Measurements from ENCODE around the gene TRIM65. TPM values are rescaled to one million over a fixed set of nuclear protein-coding genes. Genes with fewer than 3 reads are reported as not detected.

TRIM65 gene
- total and polyA plus RNA-seq, 2 of the 13 experiments (the other 11 are each of a cell fraction or from before 2014, with no cell fraction given): 10.3 to 22.4 TPM

GRCh38 chr17:75878174-75878998, 18.4 kb downstream of the TRIM65 start, which contains the start of gene TRIM47 (continued):
- TF ChIP-seq ZBTB1 (CRISPR knock-in tag; IDR thresholded peaks at IDR 0.05; ENCODE audit: borderline replicate concordance): peak; percentile 82; the same call in 1 of the 2 replicates
- TF ChIP-seq GLMP (CRISPR knock-in tag; IDR thresholded peaks at IDR 0.05; ENCODE audit: borderline replicate concordance): no peak
- TF ChIP-seq ELF1 (CRISPR knock-in tag; IDR thresholded peaks at IDR 0.05): peak; percentile 54; the same call in 1 of the 2 replicates
- TF ChIP-seq MED13 (CRISPR knock-in tag; IDR thresholded peaks at IDR 0.05): peak; percentile 65
- no peak for TF ChIP-seq FIP1L1 (IDR thresholded peaks at IDR 0.05; ENCODE audit: borderline replicate concordance, insufficient read depth, low read depth, low read length)
- no peak; the same call in 1 of the 2 replicates for TF ChIP-seq DR1 (CRISPR knock-in tag; IDR thresholded peaks at IDR 0.05)
- no peak for TF ChIP-seq CEBPB (IDR thresholded peaks at IDR 0.05; ENCODE audit: borderline replicate concordance, low read depth, low read length)
- TF ChIP-seq ZNF343 (CRISPR knock-in tag; IDR thresholded peaks at IDR 0.05): peak; percentile 72
- TF ChIP-seq CBFB (CRISPR knock-in tag; IDR thresholded peaks at IDR 0.05): no peak; the same call in none of the 2 replicates
- TF ChIP-seq ZBTB25 (CRISPR knock-in tag; IDR thresholded peaks at IDR 0.05): no peak; the same call in 1 of the 2 replicates
- peak; percentile 49 for TF ChIP-seq ZNF670 (CRISPR knock-in tag; IDR thresholded peaks at IDR 0.05; ENCODE audit: borderline replicate concordance)
- TF ChIP-seq ZFX (CRISPR knock-in tag; IDR thresholded peaks at IDR 0.05; ENCODE audit: low read depth): peak; percentile 86
- TF ChIP-seq ZNF589 (CRISPR knock-in tag; conservative IDR thresholded peaks at IDR 0.05): no peak
- TF ChIP-seq TSC22D2 (CRISPR knock-in tag; IDR thresholded peaks at IDR 0.05; ENCODE audit: borderline replicate concordance): no peak; the same call in 1 of the 2 replicates
- TF ChIP-seq HIC2 (CRISPR knock-in tag; IDR thresholded peaks at IDR 0.05; ENCODE audit: low read depth): peak; percentile 1; the same call in 1 of the 2 replicates
- TF ChIP-seq ARNT (IDR thresholded peaks at IDR 0.05): no peak
- TF ChIP-seq ZNF569 (CRISPR knock-in tag; IDR thresholded peaks at IDR 0.05; ENCODE audit: borderline replicate concordance): no peak
- TF ChIP-seq HNRNPL (IDR thresholded peaks at IDR 0.05; ENCODE audit: low read depth, low read length): peak; percentile 39; the same call in 1 of the 2 replicates
- no peak for TF ChIP-seq PBX3 (CRISPR knock-in tag; IDR thresholded peaks at IDR 0.05; ENCODE audit: borderline replicate concordance)
- no peak for TF ChIP-seq PRPF4 (IDR thresholded peaks at IDR 0.05; ENCODE audit: low read depth, low read length, poor library complexity, severe bottlenecking)
- TF ChIP-seq HHEX (CRISPR knock-in tag; IDR thresholded peaks at IDR 0.05): no peak
- no peak for TF ChIP-seq ZNF24 (IDR thresholded peaks at IDR 0.05)
- TF ChIP-seq BRD4 (CRISPR knock-in tag; IDR thresholded peaks at IDR 0.05): peak; percentile 89; the same call in 1 of the 2 replicates
- TF ChIP-seq KLF11 (CRISPR knock-in tag; IDR thresholded peaks at IDR 0.05): no peak

All from HepG2 (cell line).